ENCODE data around the gene ERN1. TPM values are rescaled to one million over a fixed set of nuclear protein-coding genes. Genes with fewer than 3 reads are reported as not detected.

The ERN1 gene
- total RNA-seq, 1 experiment from 2014 or later: 79.5 TPM

- TF ChIP-seq CTCF (IDR thresholded peaks at IDR 0.05; ENCODE audit: unreplicated experiment): no peak
- ChIA-PET POLR2A (no interaction called here), CTCF (interaction anchor here (0.6 to 1.6 kb wide), 5 partner anchors 11 to 128 kb away, joined by 3 to 7 read pairs (median 4); no protein-coding TSS in a partner anchor)
- peaks cover 11% of the 10 kb centered on the region for H3K4me1 Mint-ChIP-seq (ENCODE audit: insufficient read depth, unreplicated experiment)
- no peak for DNase-seq (ENCODE audit: unreplicated experiment)
- H3K9me3 Mint-ChIP-seq (ENCODE audit: unreplicated experiment): no peaks in the 10 kb centered on the region
- H3K4me3 Mint-ChIP-seq (ENCODE audit: unreplicated experiment): no peak overlapping the region
- no peaks in the 10 kb centered on the region for H3K36me3 Mint-ChIP-seq (ENCODE audit: insufficient read depth, unreplicated experiment)
- no peaks in the 10 kb centered on the region for H3K27me3 Mint-ChIP-seq (ENCODE audit: insufficient read depth, unreplicated experiment)
- no peak overlapping the region for H3K27ac Mint-ChIP-seq (ENCODE audit: low read depth, unreplicated experiment)
- BruUV-seq (replicated peaks): no TSS peak
- intact Hi-C loops (cut with micrococcal nuclease): no loop called here
Observed at GRCh38 chr17:64005734-64006167, 124.2 kb downstream of the ERN1 start.

- peaks cover 11% of the 10 kb centered on the region for H3K4me1 Mint-ChIP-seq (ENCODE audit: insufficient read depth, unreplicated experiment)
- H3K9me3 Mint-ChIP-seq (ENCODE audit: unreplicated experiment): no peaks in the 10 kb centered on the region
- no peak for TF ChIP-seq CTCF (IDR thresholded peaks at IDR 0.05; ENCODE audit: unreplicated experiment)
- no peak for DNase-seq (ENCODE audit: unreplicated experiment)
- H3K4me3 Mint-ChIP-seq (ENCODE audit: unreplicated experiment): no peak overlapping the region
- intact Hi-C loops (cut with micrococcal nuclease): no loop called here
- ChIA-PET POLR2A (no interaction called here), CTCF (interaction anchor here (0.6 to 1.6 kb wide), 3 partner anchors 11 to 85 kb away, joined by 3 to 7 read pairs (median 4); no protein-coding TSS in a partner anchor)
- no peaks in the 10 kb centered on the region for H3K36me3 Mint-ChIP-seq (ENCODE audit: insufficient read depth, unreplicated experiment)
- H3K27ac Mint-ChIP-seq (ENCODE audit: low read depth, unreplicated experiment): no peak overlapping the region
- H3K27me3 Mint-ChIP-seq (ENCODE audit: insufficient read depth, unreplicated experiment): peaks cover 1% of the 10 kb centered on the region
- no TSS peak for BruUV-seq (replicated peaks)
Observed at GRCh38 chr17:64004903-64005733, 124.8 kb downstream of the ERN1 start.

- intact Hi-C loops (cut with micrococcal nuclease): no loop called here
- TF ChIP-seq CTCF (IDR thresholded peaks at IDR 0.05; ENCODE audit: unreplicated experiment): no peak
- Mint-ChIP-seq H3K4me1 (ENCODE audit: insufficient read depth, unreplicated experiment) (peaks cover 16% of the 10 kb centered on the region), H3K4me3 (ENCODE audit: unreplicated experiment) (no peak overlapping the region), H3K27me3 (ENCODE audit: insufficient read depth, unreplicated experiment) (peaks cover 10% of the 10 kb centered on the region), H3K27ac (ENCODE audit: low read depth, unreplicated experiment) (no peak overlapping the region), H3K36me3 (ENCODE audit: insufficient read depth, unreplicated experiment) (no peaks in the 10 kb centered on the region), H3K9me3 (ENCODE audit: unreplicated experiment) (no peaks in the 10 kb centered on the region)
- ChIA-PET POLR2A (no interaction called here), CTCF (interaction anchor here (0.6 kb wide), 1 partner anchor 21 kb away, joined by 3 read pairs; no protein-coding TSS in a partner anchor)
- no TSS peak for BruUV-seq (replicated peaks)
- no peak for DNase-seq (ENCODE audit: unreplicated experiment)
Observed at GRCh38 chr17:64004218-64004770, 125.7 kb downstream of the ERN1 start.

GRCh38 chr17:64003526-64004121, 126.3 kb downstream of the ERN1 start:
- no peaks in the 10 kb centered on the region for H3K36me3 Mint-ChIP-seq (ENCODE audit: insufficient read depth, unreplicated experiment)
- intact Hi-C loops (cut with micrococcal nuclease): no loop called here
- no TSS peak for BruUV-seq (replicated peaks)
- H3K9me3 Mint-ChIP-seq (ENCODE audit: unreplicated experiment): no peaks in the 10 kb centered on the region
- no peak for TF ChIP-seq CTCF (IDR thresholded peaks at IDR 0.05; ENCODE audit: unreplicated experiment)
- no peak for DNase-seq (ENCODE audit: unreplicated experiment)
- POLR2A ChIA-PET: no interaction called here
- CTCF ChIA-PET: interaction anchor here (1.0 kb wide), 1 partner anchor 84 kb away, joined by 3 read pairs; no protein-coding TSS in a partner anchor
- no peak overlapping the region for H3K27ac Mint-ChIP-seq (ENCODE audit: low read depth, unreplicated experiment)
- no peak overlapping the region for H3K4me3 Mint-ChIP-seq (ENCODE audit: unreplicated experiment)
- peaks cover 17% of the 10 kb centered on the region for H3K4me1 Mint-ChIP-seq (ENCODE audit: insufficient read depth, unreplicated experiment)
- H3K27me3 Mint-ChIP-seq (ENCODE audit: insufficient read depth, unreplicated experiment): peaks cover 16% of the 10 kb centered on the region
